Stimulated activated CD8-positive, alpha-beta memory T cell treated with anti-CD3 and anti-CD28 coated beads, Interleukin-12 subunit alpha, Interleukin-12 subunit beta, amount 100 ng/mL, for 24 hours (primary cell): ENCODE measurements around the gene KRTAP10-12.

ENCODE experiments used
- DNase-seq: peaks from one replicate; pipeline ENCODE4 v3.0.0-alpha.2; 2020; ENCODE audit errors: extremely low read depth

Gene KRTAP10-12

GRCh38 chr21:44732956-44733355, 36.0 kb downstream of the KRTAP10-12 start:
- no peak for DNase-seq

GRCh38 chr21:44734026-44734745, 37.2 kb downstream of the KRTAP10-12 start:
- no peak for DNase-seq

- DNase-seq = no peak
Observed at GRCh38 chr21:44734841-44735240, 37.9 kb downstream of the KRTAP10-12 start.

- no peak for DNase-seq
Observed at GRCh38 chr21:44735821-44736220, 38.8 kb downstream of the KRTAP10-12 start.

GRCh38 chr21:44736291-44737004, 39.5 kb downstream of the KRTAP10-12 start:
- DNase-seq = no peak

GRCh38 chr21:44737706-44738354, 40.9 kb downstream of the KRTAP10-12 start:
- no peak for DNase-seq

- DNase-seq = no peak
Observed at GRCh38 chr21:44738621-44739020, 41.6 kb downstream of the KRTAP10-12 start.

GRCh38 chr21:44739316-44739715, 42.3 kb downstream of the KRTAP10-12 start:
- DNase-seq = no peak

- no peak for DNase-seq
Observed at GRCh38 chr21:44740742-44741141, 43.8 kb downstream of the KRTAP10-12 start.

GRCh38 chr21:44741921-44742320, 44.9 kb downstream of the KRTAP10-12 start:
- DNase-seq = no peak

- DNase-seq = no peak
Observed at GRCh38 chr21:44742418-44743153, 45.6 kb downstream of the KRTAP10-12 start.
